ENCODE results near the gene SEC22C.

The SEC22C gene

GRCh38 chr3:42532229-42532628 lies 49.5 kb downstream of the SEC22C start:
- no peak for DNase-seq

GRCh38 chr3:42531470-42531869 lies 50.3 kb downstream of the SEC22C start:
- DNase-seq: no peak

- no peak for DNase-seq
Measured at GRCh38 chr3:42530073-42530472, 51.7 kb downstream of the SEC22C start.

- DNase-seq: no peak
Measured at GRCh38 chr3:42529468-42529867, 52.3 kb downstream of the SEC22C start.

- no peak for DNase-seq
Measured at GRCh38 chr3:42527368-42527917, 54.3 kb downstream of the SEC22C start.

- peak; percentile 46 for DNase-seq
Measured at GRCh38 chr3:42526616-42527367, 55.0 kb downstream of the SEC22C start.

GRCh38 chr3:42525736-42526345 lies 55.9 kb downstream of the SEC22C start:
- no peak for DNase-seq

- no peak for DNase-seq
Measured at GRCh38 chr3:42525212-42525611, 56.6 kb downstream of the SEC22C start.

GRCh38 chr3:42524751-42525150 lies 57.0 kb downstream of the SEC22C start:
- no peak for DNase-seq

- DNase-seq: no peak
Measured at GRCh38 chr3:42520906-42521305, 60.9 kb downstream of the SEC22C start.

- DNase-seq: no peak
Measured at GRCh38 chr3:42520336-42520735, 61.4 kb downstream of the SEC22C start.

- DNase-seq: no peak
Measured at GRCh38 chr3:42519568-42519962, 62.2 kb downstream of the SEC22C start.

GRCh38 chr3:42518800-42519567 lies 62.8 kb downstream of the SEC22C start:
- DNase-seq: no peak

- DNase-seq: no peak
Measured at GRCh38 chr3:42517117-42517516, 64.7 kb downstream of the SEC22C start.

- DNase-seq: no peak
Measured at GRCh38 chr3:42516443-42516842, 65.3 kb downstream of the SEC22C start.

GRCh38 chr3:42515976-42516375 lies 65.8 kb downstream of the SEC22C start:
- no peak for DNase-seq

- DNase-seq: no peak
Measured at GRCh38 chr3:42515391-42515916, 66.3 kb downstream of the SEC22C start.

- no peak for DNase-seq
Measured at GRCh38 chr3:42514876-42515275, 66.9 kb downstream of the SEC22C start.

- DNase-seq: no peak
Measured at GRCh38 chr3:42513521-42513920, 68.2 kb downstream of the SEC22C start.

GRCh38 chr3:42513121-42513520 lies 68.6 kb downstream of the SEC22C start:
- no peak for DNase-seq

- no peak for DNase-seq
Measured at GRCh38 chr3:42511736-42512135, 70.0 kb downstream of the SEC22C start.

GRCh38 chr3:42511201-42511600 lies 70.6 kb downstream of the SEC22C start:
- DNase-seq: no peak

- DNase-seq: no peak
Measured at GRCh38 chr3:42510325-42510724, 71.4 kb downstream of the SEC22C start.

Measured in stimulated activated CD4-positive, alpha-beta T cell treated with anti-CD3 and anti-CD28 coated beads, Interleukin-12 subunit alpha, Interleukin-12 subunit beta, amount 100 ng/mL, for 4 hours (primary cell).